Measurements from ENCODE around the gene ALDH18A1. TPM values are rescaled to one million over a fixed set of nuclear protein-coding genes. Genes with fewer than 3 reads are reported as not detected.
"Not testable (repeated sequence)": the region's sequence is repeated elsewhere in the genome, so short reads cannot be mapped to it uniquely, and the experiment has no call there.

The ALDH18A1 gene
- total RNA-seq: 100 to 1,000 TPM in 1 of 3 donors, 10 to 100 TPM in 2; 90.8 to 106 (median 95.5) TPM

- H3K4me3 Mint-ChIP-seq: peak within 1 kb of the TSS; percentile 99
Observed at GRCh38 chr10:95656291-95657164, at the start of gene ALDH18A1. Gene ALDH18A1 (minus strand): TSS chr10:95656711. CDS start chr10:95653377, 3,334 bp downstream.

GRCh38 chr10:95698415-95698814, 41.9 kb upstream of the ALDH18A1 start:
- Mint-ChIP-seq H3K4me3 (no peak overlapping the region), H3K9me3 (no peaks in the 10 kb centered on the region), H3K27me3 (ENCODE audit: low read depth) (peaks cover 6% of the 10 kb centered on the region), H3K36me3 (ENCODE audit: insufficient read depth) (no peaks in the 10 kb centered on the region), H3K4me1 (ENCODE audit: low read depth) (peaks cover 10% of the 10 kb centered on the region)
- DNase-seq (no peak), ATAC-seq (no peak)

More at GRCh38 chr10:95656291-95657164, at the start of gene ALDH18A1:
- H3K27me3 Mint-ChIP-seq (ENCODE audit: low read depth): no peaks in the 10 kb centered on the region
- H3K36me3 Mint-ChIP-seq (ENCODE audit: insufficient read depth): peaks cover 17% of the 10 kb centered on the region
- peaks cover 31% of the 10 kb centered on the region for H3K4me1 Mint-ChIP-seq (ENCODE audit: low read depth)
- DNase-seq (peak; percentile 95), ATAC-seq (peak; percentile 88)
- H3K9me3 Mint-ChIP-seq: no peaks in the 10 kb centered on the region

- peaks cover 3% of the 10 kb centered on the region for H3K36me3 Mint-ChIP-seq (ENCODE audit: insufficient read depth)
- peaks cover 6% of the 10 kb centered on the region for H3K27me3 Mint-ChIP-seq (ENCODE audit: low read depth)
- ATAC-seq: no peak
- peaks cover 19% of the 10 kb centered on the region for H3K4me1 Mint-ChIP-seq (ENCODE audit: low read depth)
- DNase-seq: no peak
- H3K9me3 Mint-ChIP-seq: no peaks in the 10 kb centered on the region
- no peak overlapping the region for H3K4me3 Mint-ChIP-seq
Observed at GRCh38 chr10:95697429-95697828, 40.9 kb upstream of the ALDH18A1 start.

- peaks cover 12% of the 10 kb centered on the region for H3K36me3 Mint-ChIP-seq (ENCODE audit: insufficient read depth)
- peaks cover 39% of the 10 kb centered on the region for H3K4me1 Mint-ChIP-seq (ENCODE audit: low read depth)
- H3K4me3 Mint-ChIP-seq: peak overlapping the region; percentile 98
- no peaks in the 10 kb centered on the region for H3K9me3 Mint-ChIP-seq
- DNase-seq (no peak), ATAC-seq (no peak)
- peaks cover 6% of the 10 kb centered on the region for H3K27me3 Mint-ChIP-seq (ENCODE audit: low read depth)
Observed at GRCh38 chr10:95694665-95695064, 38.2 kb upstream of the ALDH18A1 start.

- DNase-seq (peak; percentile 93), ATAC-seq (peak; percentile 97 to 98)
- Mint-ChIP-seq H3K36me3 (ENCODE audit: insufficient read depth) (peaks cover 12% of the 10 kb centered on the region), H3K4me1 (ENCODE audit: low read depth) (peaks cover 42% of the 10 kb centered on the region), H3K27me3 (ENCODE audit: low read depth) (peaks cover 6% of the 10 kb centered on the region), H3K4me3 (peak within 1 kb of the TSS; percentile 98), H3K9me3 (no peaks in the 10 kb centered on the region)
Observed at GRCh38 chr10:95693668-95694534, 37.4 kb upstream of the ALDH18A1 start, which contains the start of gene TCTN3. Gene TCTN3 (minus strand): TSS chr10:95693927. CDS start chr10:95693899, 28 bp downstream.

GRCh38 chr10:95693071-95693667, 36.7 kb upstream of the ALDH18A1 start:
- Mint-ChIP-seq H3K4me1 (ENCODE audit: low read depth) (peaks cover 42% of the 10 kb centered on the region), H3K9me3 (no peaks in the 10 kb centered on the region), H3K36me3 (ENCODE audit: insufficient read depth) (peaks cover 15% of the 10 kb centered on the region), H3K4me3 (peak overlapping the region; percentile 98), H3K27me3 (ENCODE audit: low read depth) (peaks cover 2% of the 10 kb centered on the region)
- ATAC-seq (peak; percentile 4 to 5), DNase-seq (no peak)

- no peak for DNase-seq
- H3K4me1 Mint-ChIP-seq (ENCODE audit: low read depth): peaks cover 40% of the 10 kb centered on the region
- H3K36me3 Mint-ChIP-seq (ENCODE audit: insufficient read depth): peaks cover 20% of the 10 kb centered on the region
- no peaks in the 10 kb centered on the region for H3K9me3 Mint-ChIP-seq
- no peak for ATAC-seq
- no peak overlapping the region for H3K4me3 Mint-ChIP-seq
- H3K27me3 Mint-ChIP-seq (ENCODE audit: low read depth): no peaks in the 10 kb centered on the region
Observed at GRCh38 chr10:95691281-95691680, 34.8 kb upstream of the ALDH18A1 start.

- ATAC-seq (no peak), DNase-seq (no peak)
- Mint-ChIP-seq H3K4me1 (ENCODE audit: low read depth) (peaks cover 32% of the 10 kb centered on the region), H3K4me3 (no peak overlapping the region), H3K27me3 (ENCODE audit: low read depth) (no peaks in the 10 kb centered on the region), H3K9me3 (no peaks in the 10 kb centered on the region), H3K36me3 (ENCODE audit: insufficient read depth) (peaks cover 36% of the 10 kb centered on the region)
Observed at GRCh38 chr10:95688648-95689047, 32.1 kb upstream of the ALDH18A1 start.

GRCh38 chr10:95683966-95684365, 27.5 kb upstream of the ALDH18A1 start:
- Mint-ChIP-seq H3K27me3 (ENCODE audit: low read depth) (no peaks in the 10 kb centered on the region), H3K4me1 (ENCODE audit: low read depth) (peaks cover under 1% of the 10 kb centered on the region), H3K4me3 (no peak overlapping the region), H3K36me3 (ENCODE audit: insufficient read depth) (peaks cover 44% of the 10 kb centered on the region), H3K9me3 (no peaks in the 10 kb centered on the region)
- no peak for ATAC-seq
- DNase-seq: no peak

- Mint-ChIP-seq H3K4me3 (no peak overlapping the region), H3K4me1 (ENCODE audit: low read depth) (no peaks in the 10 kb centered on the region), H3K36me3 (ENCODE audit: insufficient read depth) (peaks cover 10% of the 10 kb centered on the region), H3K9me3 (no peaks in the 10 kb centered on the region), H3K27me3 (ENCODE audit: low read depth) (no peaks in the 10 kb centered on the region)
- ATAC-seq: no peak
- no peak for DNase-seq
Observed at GRCh38 chr10:95675403-95676116, 19.0 kb upstream of the ALDH18A1 start.

- peaks cover 2% of the 10 kb centered on the region for H3K36me3 Mint-ChIP-seq (ENCODE audit: insufficient read depth)
- ATAC-seq (no peak), DNase-seq (no peak)
- no peaks in the 10 kb centered on the region for H3K27me3 Mint-ChIP-seq (ENCODE audit: low read depth)
- no peaks in the 10 kb centered on the region for H3K9me3 Mint-ChIP-seq
- H3K4me1 Mint-ChIP-seq (ENCODE audit: low read depth): no peaks in the 10 kb centered on the region
- H3K4me3 Mint-ChIP-seq: no peak overlapping the region
Observed at GRCh38 chr10:95674643-95675042, 18.1 kb upstream of the ALDH18A1 start.

GRCh38 chr10:95672641-95673040, 16.1 kb upstream of the ALDH18A1 start:
- H3K27me3 Mint-ChIP-seq (ENCODE audit: low read depth); H3K4me1 Mint-ChIP-seq (ENCODE audit: low read depth); H3K4me3 Mint-ChIP-seq; H3K9me3 Mint-ChIP-seq; ATAC-seq; DNase-seq: not testable (repeated sequence)
- peaks cover 11% of the 10 kb centered on the region for H3K36me3 Mint-ChIP-seq (ENCODE audit: insufficient read depth)

- H3K9me3 Mint-ChIP-seq: no peaks in the 10 kb centered on the region
- peaks cover 12% of the 10 kb centered on the region for H3K36me3 Mint-ChIP-seq (ENCODE audit: insufficient read depth)
- no peaks in the 10 kb centered on the region for H3K27me3 Mint-ChIP-seq (ENCODE audit: low read depth)
- ATAC-seq: no peak
- DNase-seq: no peak
- no peaks in the 10 kb centered on the region for H3K4me1 Mint-ChIP-seq (ENCODE audit: low read depth)
- H3K4me3 Mint-ChIP-seq: no peak overlapping the region
Observed at GRCh38 chr10:95664543-95664942, 8.0 kb upstream of the ALDH18A1 start.

All from activated T-cell treated with anti-CD3 and anti-CD28 coated beads, Interleukin-2, amount 50 U/mL, for 4 hours (primary cell).